ENCODE data around the gene ENKUR.

Gene ENKUR

DNA sequence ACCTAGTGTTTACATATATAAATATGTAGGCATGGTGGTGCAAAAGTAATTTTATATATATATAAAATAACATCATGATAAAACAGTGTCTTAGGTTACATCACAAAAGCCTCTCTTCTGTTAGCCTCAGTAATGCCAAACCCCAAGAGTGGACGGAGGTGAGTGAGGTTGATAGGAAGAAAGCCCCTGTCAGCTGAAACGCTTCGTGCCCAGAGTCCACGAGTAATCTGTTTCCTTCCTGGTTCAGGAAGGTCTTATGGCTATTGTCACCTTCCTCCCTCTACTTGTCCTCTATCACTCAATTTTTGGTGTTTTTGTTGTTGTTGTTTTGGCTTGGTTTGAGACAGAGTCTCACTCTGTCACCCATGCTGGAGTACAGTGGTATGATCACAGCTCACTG, 41.9 kb upstream of the ENKUR start:
- H3K4me1 ChIP-seq (ENCODE audit: insufficient read depth, insufficient read length), result peaks cover 10% of the 10 kb centered on the region
- H3K4me3 ChIP-seq (ENCODE audit: insufficient read length, low read depth), result no peak overlapping the region
- no peaks in the 10 kb centered on the region for H3K9me3 ChIP-seq (ENCODE audit: insufficient read depth, low read length)
- no peaks in the 10 kb centered on the region for H3K36me3 ChIP-seq (ENCODE audit: insufficient read depth, insufficient read length, low read length)
- no peak overlapping the region for H3K9ac ChIP-seq (ENCODE audit: insufficient read length, low read depth)
- H3K27me3 ChIP-seq (ENCODE audit: insufficient read depth, insufficient read length), result no peaks in the 10 kb centered on the region
- TF ChIP-seq ZNF274 (IDR thresholded peaks at IDR 0.05; ENCODE audit: low read depth, low read length), result no peak
- TF ChIP-seq YY1 (IDR thresholded peaks at IDR 0.05; ENCODE audit: insufficient read depth, insufficient read length), result no peak
- no peak for TF ChIP-seq SUZ12 (IDR thresholded peaks at IDR 0.05; ENCODE audit: extremely low read depth, insufficient read depth, insufficient read length)
- DNase-seq (ENCODE audit: low read depth, low spot score), result no peak

DNA sequence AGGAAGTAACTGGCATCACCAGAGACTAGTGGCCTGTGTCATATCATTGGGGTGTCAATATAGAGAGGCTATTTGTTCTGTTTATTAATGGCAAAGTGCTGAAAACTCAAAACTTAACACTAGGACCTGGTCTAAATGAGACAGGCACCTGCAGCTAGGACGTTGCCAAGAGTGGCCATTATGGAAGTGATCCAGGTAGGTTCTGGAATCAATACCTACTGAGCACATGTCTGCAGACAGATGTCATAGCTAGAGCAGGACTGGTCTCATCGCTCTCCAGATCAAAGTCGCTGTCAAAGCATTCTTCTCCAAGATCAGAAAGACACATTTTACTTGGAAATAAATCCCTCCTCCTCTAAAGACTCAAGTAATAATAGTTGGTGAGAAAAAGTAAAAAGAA, 40.8 kb upstream of the ENKUR start:
- Histone ChIP-seq H3K27me3 (ENCODE audit: insufficient read depth, insufficient read length) (no peaks in the 10 kb centered on the region), H3K4me1 (ENCODE audit: insufficient read depth, insufficient read length) (peaks cover 5% of the 10 kb centered on the region), H3K9ac (ENCODE audit: insufficient read length, low read depth) (no peak overlapping the region), H3K9me3 (ENCODE audit: insufficient read depth, low read length) (peaks cover under 1% of the 10 kb centered on the region; the same call in 1 of the 2 replicates), H3K4me3 (ENCODE audit: insufficient read length, low read depth) (no peak overlapping the region), H3K36me3 (ENCODE audit: insufficient read depth, insufficient read length, low read length) (no peaks in the 10 kb centered on the region)
- TF ChIP-seq ZNF274 (IDR thresholded peaks at IDR 0.05; ENCODE audit: low read depth, low read length) (no peak), SUZ12 (IDR thresholded peaks at IDR 0.05; ENCODE audit: extremely low read depth, insufficient read depth, insufficient read length) (no peak), YY1 (IDR thresholded peaks at IDR 0.05; ENCODE audit: insufficient read depth, insufficient read length) (no peak)
- DNase-seq (ENCODE audit: low read depth, low spot score), result no peak

- TF ChIP-seq SUZ12 (IDR thresholded peaks at IDR 0.05; ENCODE audit: extremely low read depth, insufficient read depth, insufficient read length) (no peak), ZNF274 (IDR thresholded peaks at IDR 0.05; ENCODE audit: low read depth, low read length) (no peak), YY1 (IDR thresholded peaks at IDR 0.05; ENCODE audit: insufficient read depth, insufficient read length) (no peak)
- H3K4me3 ChIP-seq (ENCODE audit: insufficient read length, low read depth), result no peak overlapping the region
- DNase-seq (ENCODE audit: low read depth, low spot score), result no peak
- H3K27me3 ChIP-seq (ENCODE audit: insufficient read depth, insufficient read length), result no peaks in the 10 kb centered on the region
- no peak overlapping the region for H3K9ac ChIP-seq (ENCODE audit: insufficient read length, low read depth)
- no peaks in the 10 kb centered on the region for H3K36me3 ChIP-seq (ENCODE audit: insufficient read depth, insufficient read length, low read length)
- peaks cover 14% of the 10 kb centered on the region; the same call in 1 of the 2 replicates for H3K9me3 ChIP-seq (ENCODE audit: insufficient read depth, low read length)
- no peaks in the 10 kb centered on the region for H3K4me1 ChIP-seq (ENCODE audit: insufficient read depth, insufficient read length)
These were observed 36.1 kb upstream of the ENKUR start for GRCh38 chr10:25052012-25052411.

DNA sequence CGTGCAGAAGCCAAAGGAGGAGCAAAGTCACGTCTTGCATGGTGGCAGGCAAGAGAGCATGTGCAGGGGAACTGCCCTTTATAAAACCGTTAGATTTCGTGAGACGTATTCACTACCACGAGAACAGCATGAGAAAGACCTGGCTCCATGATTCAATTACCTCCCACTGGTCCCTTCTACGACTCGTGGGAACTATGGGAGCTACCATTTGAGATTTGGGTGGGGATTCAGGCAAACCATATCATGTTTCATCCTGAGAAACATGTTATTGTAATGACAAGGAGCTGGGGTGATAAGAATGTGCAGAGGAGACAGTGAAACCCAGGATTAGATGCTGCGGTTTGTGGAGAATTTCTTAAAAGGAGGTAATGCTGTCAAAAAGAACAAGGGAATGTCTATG, 34.4 kb upstream of the ENKUR start:
- no peak overlapping the region for H3K9ac ChIP-seq (ENCODE audit: insufficient read length, low read depth)
- no peak overlapping the region for H3K4me3 ChIP-seq (ENCODE audit: insufficient read length, low read depth)
- no peaks in the 10 kb centered on the region for H3K4me1 ChIP-seq (ENCODE audit: insufficient read depth, insufficient read length)
- H3K9me3 ChIP-seq (ENCODE audit: insufficient read depth, low read length), result peaks cover 14% of the 10 kb centered on the region; the same call in 1 of the 2 replicates
- H3K27me3 ChIP-seq (ENCODE audit: insufficient read depth, insufficient read length), result no peaks in the 10 kb centered on the region
- no peak for DNase-seq (ENCODE audit: low read depth, low spot score)
- TF ChIP-seq SUZ12 (IDR thresholded peaks at IDR 0.05; ENCODE audit: extremely low read depth, insufficient read depth, insufficient read length) (no peak), ZNF274 (IDR thresholded peaks at IDR 0.05; ENCODE audit: low read depth, low read length) (no peak), YY1 (IDR thresholded peaks at IDR 0.05; ENCODE audit: insufficient read depth, insufficient read length) (no peak)
- H3K36me3 ChIP-seq (ENCODE audit: insufficient read depth, insufficient read length, low read length), result no peaks in the 10 kb centered on the region

DNA sequence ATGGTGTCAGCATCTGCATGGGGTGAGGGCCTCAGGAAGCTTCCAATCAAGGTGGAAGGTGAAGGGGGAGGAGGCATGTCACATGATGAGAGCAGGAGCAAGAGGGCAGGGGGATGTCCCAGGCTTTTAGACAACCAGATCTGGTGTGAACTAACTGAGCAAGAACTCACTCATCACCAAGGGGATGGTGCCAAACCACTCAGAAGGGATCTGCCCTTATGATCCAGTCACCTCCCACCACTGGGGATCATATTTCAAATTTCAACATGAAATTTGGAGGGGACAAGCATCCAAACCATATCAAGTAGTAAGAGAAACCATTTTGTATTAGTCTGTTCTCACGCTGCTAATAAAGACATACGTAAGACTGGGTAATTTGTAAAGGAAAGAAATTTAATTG, 34.0 kb upstream of the ENKUR start:
- DNase-seq (ENCODE audit: low read depth, low spot score), result no peak
- Histone ChIP-seq H3K9ac (ENCODE audit: insufficient read length, low read depth) (no peak overlapping the region), H3K4me1 (ENCODE audit: insufficient read depth, insufficient read length) (no peaks in the 10 kb centered on the region), H3K9me3 (ENCODE audit: insufficient read depth, low read length) (peaks cover 14% of the 10 kb centered on the region; the same call in 1 of the 2 replicates), H3K27me3 (ENCODE audit: insufficient read depth, insufficient read length) (no peaks in the 10 kb centered on the region), H3K36me3 (ENCODE audit: insufficient read depth, insufficient read length, low read length) (no peaks in the 10 kb centered on the region), H3K4me3 (ENCODE audit: insufficient read length, low read depth) (no peak overlapping the region)
- TF ChIP-seq YY1 (IDR thresholded peaks at IDR 0.05; ENCODE audit: insufficient read depth, insufficient read length), result no peak
- no peak for TF ChIP-seq SUZ12 (IDR thresholded peaks at IDR 0.05; ENCODE audit: extremely low read depth, insufficient read depth, insufficient read length)
- no peak for TF ChIP-seq ZNF274 (IDR thresholded peaks at IDR 0.05; ENCODE audit: low read depth, low read length)

GRCh38 chr10:25048450-25048849, 32.5 kb upstream of the ENKUR start:
- no peaks in the 10 kb centered on the region for H3K36me3 ChIP-seq (ENCODE audit: insufficient read depth, insufficient read length, low read length)
- H3K4me3 ChIP-seq (ENCODE audit: insufficient read length, low read depth), result no peak overlapping the region
- no peak for TF ChIP-seq SUZ12 (IDR thresholded peaks at IDR 0.05; ENCODE audit: extremely low read depth, insufficient read depth, insufficient read length)
- no peak for TF ChIP-seq ZNF274 (IDR thresholded peaks at IDR 0.05; ENCODE audit: low read depth, low read length)
- no peak for TF ChIP-seq YY1 (IDR thresholded peaks at IDR 0.05; ENCODE audit: insufficient read depth, insufficient read length)
- DNase-seq (ENCODE audit: low read depth, low spot score), result no peak
- H3K9me3 ChIP-seq (ENCODE audit: insufficient read depth, low read length), result peaks cover 14% of the 10 kb centered on the region; the same call in 1 of the 2 replicates
- no peaks in the 10 kb centered on the region for H3K4me1 ChIP-seq (ENCODE audit: insufficient read depth, insufficient read length)
- no peaks in the 10 kb centered on the region for H3K27me3 ChIP-seq (ENCODE audit: insufficient read depth, insufficient read length)
- no peak overlapping the region for H3K9ac ChIP-seq (ENCODE audit: insufficient read length, low read depth)

GRCh38 chr10:25047591-25048301, 31.8 kb upstream of the ENKUR start:
- no peak for DNase-seq (ENCODE audit: low read depth, low spot score)
- no peak overlapping the region for H3K9ac ChIP-seq (ENCODE audit: insufficient read length, low read depth)
- no peak overlapping the region for H3K4me3 ChIP-seq (ENCODE audit: insufficient read length, low read depth)
- H3K4me1 ChIP-seq (ENCODE audit: insufficient read depth, insufficient read length), result no peaks in the 10 kb centered on the region
- H3K9me3 ChIP-seq (ENCODE audit: insufficient read depth, low read length), result peaks cover 14% of the 10 kb centered on the region; the same call in 1 of the 2 replicates
- no peaks in the 10 kb centered on the region for H3K36me3 ChIP-seq (ENCODE audit: insufficient read depth, insufficient read length, low read length)
- H3K27me3 ChIP-seq (ENCODE audit: insufficient read depth, insufficient read length), result no peaks in the 10 kb centered on the region
- no peak for TF ChIP-seq SUZ12 (IDR thresholded peaks at IDR 0.05; ENCODE audit: extremely low read depth, insufficient read depth, insufficient read length)
- no peak for TF ChIP-seq ZNF274 (IDR thresholded peaks at IDR 0.05; ENCODE audit: low read depth, low read length)
- no peak for TF ChIP-seq YY1 (IDR thresholded peaks at IDR 0.05; ENCODE audit: insufficient read depth, insufficient read length)
